Adrenal gland (tissue), 12 donors: Measurements from ENCODE around the gene PLD1. TPM values are rescaled to one million over a fixed set of nuclear protein-coding genes. Genes with fewer than 3 reads are reported as not detected.

ENCODE experiments used
- DNase-seq, 7 donors: peaks; one replicate each; pipeline ENCODE4 v3.0.0-alpha.2; 2019 to 2020
- H3K27ac ChIP-seq, 5 donors: fragments of 200-600 bp; sonication (generic) in 4 of 5; 1 replicate in 3 of 5; 2 replicates in 2 of 5; pipeline versions ENCODE4 v1.5.1 to v1.8.0; 2016 to 2020; ENCODE audit warnings: mild to moderate bottlenecking in 1 of 5
- H3K27me3 ChIP-seq: fragments of 200-600 bp; 2 replicates; pipeline ENCODE4 v1.8.0; 2021
- H3K36me3 ChIP-seq, 2 donors: fragments of 200-600 bp; replicated peaks in 1 of 2; 1 replicate in 1 of 2; 2 replicates in 1 of 2; pipeline versions ENCODE4 v1.5.1 to v1.8.0; 2018 to 2022
- H3K4me1 ChIP-seq, 2 donors: fragments of 200-600 bp; replicated peaks in 1 of 2; 1 replicate in 1 of 2; 2 replicates in 1 of 2; pipeline versions ENCODE4 v1.5.1 to v1.8.0; 2018 to 2021
- H3K4me3 ChIP-seq, 4 donors: fragments of 200-600 bp; sonication (generic) in 3 of 4; one replicate each; pipeline ENCODE4 v1.5.1; 2016 to 2018
- H3K9me3 ChIP-seq, 3 donors: fragments of 200-600 bp; sonication (generic) in 1 of 3; replicated peaks in 1 of 3; 1 replicate in 2 of 3; 2 replicates in 1 of 3; pipeline versions ENCODE4 v1.5.1 to v1.8.0; 2016 to 2021
- CTCF ChIP-seq, 6 experiments: fragments of 450-650 bp in 4 of 6; fragments of 200-600 bp in 2 of 6; sonication (generic) in 1 of 6; IDR thresholded peaks; 1 replicate in 5 of 6; 2 replicates in 1 of 6; pipeline versions ENCODE4 v1.5.1 to v1.8.0; 2016 to 2021; ENCODE audit warnings: antibody characterized with exemption in 6 of 6, mild to moderate bottlenecking in 2 of 6, moderate library complexity in 1 of 6
- POLR2A ChIP-seq, 2 donors: fragments of 450-650 bp; IDR thresholded peaks; one replicate each; pipeline ENCODE4 v1.6.1; 2017; ENCODE audit warnings: antibody characterized with exemption in 2 of 2, mild to moderate bottlenecking in 2 of 2, moderate library complexity in 1 of 2
- WGBS, 4 donors: extraction: QIAGEN DNeasy Blood & Tissue Kit in 2 of 4; methylation state at CpG; one replicate each; pipeline versions ENCODE4 v1.1.5 to v1.1.7; 2013 to 2017; 5-methylcytosine and 5-hydroxymethylcytosine counted together
- intact Hi-C, 2 donors: fragments of 100-400 bp; cut with DNase I; formaldehyde crosslinking; loops; one replicate each; pipeline versions ENCODE4 v1.14.1 to v1.15.0; 2022 to 2023
- polyA plus RNA-seq, 3 donors: library from polyadenylated mRNA; stranded (reverse); fragments of 200-250 nt in 2 of 3; fragments of 350-450 nt in 1 of 3; fragmentation: Illumina TruSeq in 1 of 3; extraction: RNeasy Lipid Tissue Mini Kit (QIAGEN cat#74804) in 1 of 3; gene quantifications; one replicate each; pipeline ENCODE4 v1.2.3, GENCODE V29; 2013 to 2014
- total RNA-seq, 9 donors: library from RNA; depleted of rRNA in 4 of 9; stranded (reverse); fragments of >200 nt in 4 of 9; fragments of 120-200 nt in 1 of 9; fragmentation: NEBNext Ultra II Directional in 1 of 9; extraction: Animal tissue kit (Norgen Biotek cat#: 25700) in 1 of 9; gene quantifications; one replicate each; pipeline versions ENCODE4 v1.1.0 to v1.2.4, GENCODE V29; 2013 to 2023
- donor health status: healthy with polysubstance abuse.
- donor health status: Bipolar disorder and iron deficiency.
- donor health status: DM: yes; HTN: yes; CAD: no.
- donor health status: DM: no; HTN: no; CAD: no.
- donor health status: DM: no; HTN: no; CAD: no.
- donor health status: DM: yes; HTN: yes; CAD: no.

The PLD1 gene
- total and polyA plus RNA-seq, 12 donors = 25.7 to 178 (median 94.5) TPM

- Histone ChIP-seq H3K27me3 (no peaks in the 10 kb centered on the region), H3K36me3 (no peaks in the 10 kb centered on the region), H3K27ac (no peak overlapping the region), H3K4me3 (no peak overlapping the region), H3K9me3 (no peaks in the 10 kb centered on the region), H3K4me1 (peaks cover 9 to 28% of the 10 kb centered on the region in 2 donors)
- TF ChIP-seq POLR2A (IDR thresholded peaks at IDR 0.05) (no peak), CTCF (IDR thresholded peaks at IDR 0.05) (no peak)
- intact Hi-C loops = no loop called here
- 88 to 94% (median 89%) methylated on average over 8 of the region's 8 CpGs for WGBS, 4 donors
- no peak for DNase-seq
Measured at GRCh38 chr3:171775943-171776342, 34.3 kb downstream of the PLD1 start.

GRCh38 chr3:171774521-171774920, 35.8 kb downstream of the PLD1 start:
- Histone ChIP-seq H3K27ac (no peak overlapping the region), H3K9me3 (no peaks in the 10 kb centered on the region), H3K4me3 (no peak overlapping the region), H3K27me3 (no peaks in the 10 kb centered on the region), H3K36me3 (no peaks in the 10 kb centered on the region), H3K4me1 (peaks cover 9 to 35% of the 10 kb centered on the region in 2 donors)
- intact Hi-C loops = loop anchor here in 1 of 2 donors (5.0 kb wide), 1 partner anchor 122 kb away; no protein-coding TSS in a partner anchor
- TF ChIP-seq POLR2A (IDR thresholded peaks at IDR 0.05) (no peak), CTCF (IDR thresholded peaks at IDR 0.05) (no peak)
- DNase-seq = no peak
- 80 to 90% (median 86%) methylated on average over 6 of the region's 6 CpGs for WGBS, 4 donors

- peak; percentile 67 to 89 (median 75) for DNase-seq
- H3K27me3 ChIP-seq = no peaks in the 10 kb centered on the region
- H3K27ac ChIP-seq = peak overlapping the region in 1 of 5 donors; percentile 85
- WGBS, 4 donors = 0 to 2% (median 2%) methylated on average over 4 of the region's 4 CpGs
- no peaks in the 10 kb centered on the region for H3K36me3 ChIP-seq
- peak; percentile 48 to 76 (median 70) for TF ChIP-seq CTCF (IDR thresholded peaks at IDR 0.05)
- TF ChIP-seq POLR2A (IDR thresholded peaks at IDR 0.05) = no peak
- peaks cover 15 to 49% of the 10 kb centered on the region in 2 donors for H3K4me1 ChIP-seq
- no peaks in the 10 kb centered on the region for H3K9me3 ChIP-seq
- intact Hi-C loops = loop anchor here in 1 of 2 donors (5.0 kb wide), 1 partner anchor 120 kb away; no protein-coding TSS in a partner anchor
- no peak overlapping the region for H3K4me3 ChIP-seq
Measured at GRCh38 chr3:171772427-171773056, 37.7 kb downstream of the PLD1 start.

- TF ChIP-seq POLR2A (IDR thresholded peaks at IDR 0.05) = peak in 1 of 2 donors; percentile 96
- TF ChIP-seq CTCF (IDR thresholded peaks at IDR 0.05) = no peak
- H3K4me3 ChIP-seq = peak overlapping the region in 2 of 4 donors; percentile 51 to 59
- intact Hi-C loops = loop anchor here in 1 of 2 donors (5.0 kb wide), 1 partner anchor 119 kb away; no protein-coding TSS in a partner anchor
- peak overlapping the region; percentile 71 to 85 (median 83) for H3K27ac ChIP-seq
- H3K4me1 ChIP-seq = peaks cover 15 to 51% of the 10 kb centered on the region in 2 donors
- H3K27me3 ChIP-seq = no peaks in the 10 kb centered on the region
- no peaks in the 10 kb centered on the region for H3K36me3 ChIP-seq
- DNase-seq = peak; percentile 68 to 85 (median 80)
- no peaks in the 10 kb centered on the region for H3K9me3 ChIP-seq
- WGBS, 4 donors = 29 to 35% (median 32%) methylated on average over 10 of the region's 10 CpGs
Measured at GRCh38 chr3:171770689-171771620, 39.3 kb downstream of the PLD1 start.
